ENCODE results near the gene NEMP1.
"Not testable (repeated sequence)": the region's sequence is repeated elsewhere in the genome, so short reads cannot be mapped to it uniquely, and the experiment has no call there.

NEMP1 gene

DNA sequence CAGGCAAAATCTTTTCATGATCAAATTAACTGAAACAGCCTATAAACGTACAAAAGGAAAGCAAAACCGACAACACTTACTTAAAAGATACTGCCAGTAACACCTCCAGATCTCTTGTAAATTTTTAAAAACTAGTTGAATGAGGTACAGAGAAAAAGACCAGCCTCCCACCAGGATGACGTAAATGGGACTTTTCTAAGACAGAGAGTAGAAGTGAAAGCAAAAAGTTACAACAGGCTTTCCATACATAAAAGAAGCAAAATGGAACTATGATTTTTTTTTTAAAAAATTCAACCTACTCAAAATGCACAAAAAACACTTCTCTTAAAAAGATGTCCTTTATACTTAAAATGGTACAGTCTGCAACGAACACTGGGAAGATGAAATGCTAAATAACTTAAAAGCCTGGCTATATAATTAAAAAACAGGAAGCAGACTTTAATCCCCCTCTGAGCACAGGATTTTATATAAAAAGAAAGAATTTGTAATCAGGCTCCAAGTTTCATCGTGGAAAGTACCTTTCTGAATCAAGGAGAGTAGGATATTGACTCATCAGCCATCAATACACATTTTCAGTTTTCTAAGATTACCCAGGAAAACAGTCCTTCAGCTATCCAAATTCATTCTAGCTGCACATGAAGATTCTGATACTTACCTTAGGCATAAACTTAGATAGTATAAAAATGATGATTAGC is 14.5 kb downstream of the NEMP1 start:
- DNase-seq (ENCODE audit: low read depth in 2 of 2), result no peak
- TF ChIP-seq, protein P1, sequence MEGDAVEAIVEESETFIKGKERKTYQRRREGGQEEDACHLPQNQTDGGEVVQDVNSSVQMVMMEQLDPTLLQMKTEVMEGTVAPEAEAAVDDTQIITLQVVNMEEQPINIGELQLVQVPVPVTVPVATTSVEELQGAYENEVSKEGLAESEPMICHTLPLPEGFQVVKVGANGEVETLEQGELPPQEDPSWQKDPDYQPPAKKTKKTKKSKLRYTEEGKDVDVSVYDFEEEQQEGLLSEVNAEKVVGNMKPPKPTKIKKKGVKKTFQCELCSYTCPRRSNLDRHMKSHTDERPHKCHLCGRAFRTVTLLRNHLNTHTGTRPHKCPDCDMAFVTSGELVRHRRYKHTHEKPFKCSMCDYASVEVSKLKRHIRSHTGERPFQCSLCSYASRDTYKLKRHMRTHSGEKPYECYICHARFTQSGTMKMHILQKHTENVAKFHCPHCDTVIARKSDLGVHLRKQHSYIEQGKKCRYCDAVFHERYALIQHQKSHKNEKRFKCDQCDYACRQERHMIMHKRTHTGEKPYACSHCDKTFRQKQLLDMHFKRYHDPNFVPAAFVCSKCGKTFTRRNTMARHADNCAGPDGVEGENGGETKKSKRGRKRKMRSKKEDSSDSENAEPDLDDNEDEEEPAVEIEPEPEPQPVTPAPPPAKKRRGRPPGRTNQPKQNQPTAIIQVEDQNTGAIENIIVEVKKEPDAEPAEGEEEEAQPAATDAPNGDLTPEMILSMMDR (IDR thresholded peaks at IDR 0.05; ENCODE audit: low read depth, low read length), result no peak
- H3K4me3 ChIP-seq (replicated peaks in 1 of 2; ENCODE audit: low read depth in 2 of 2, low read length in 2 of 2), result no peak overlapping the region

DNA sequence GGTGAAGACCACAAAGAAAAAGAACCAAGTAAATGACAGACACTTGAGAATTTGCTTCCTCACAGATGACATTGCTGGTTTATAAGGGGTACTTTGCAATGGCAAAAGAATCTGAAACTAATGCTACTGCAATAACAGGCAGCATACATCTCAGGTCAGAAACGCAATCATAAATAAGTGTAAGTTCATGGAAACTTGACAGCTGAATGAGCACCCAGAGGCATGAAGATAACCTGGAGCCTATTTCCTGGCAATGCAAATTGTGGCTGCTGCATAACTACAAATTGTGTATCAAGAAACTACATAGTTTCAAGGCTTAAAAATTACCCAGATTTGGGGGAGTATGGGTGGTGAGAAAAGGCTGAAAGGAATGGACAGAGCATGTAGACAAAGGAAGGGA is 20.1 kb downstream of the NEMP1 start:
- TF ChIP-seq, protein P1 (IDR thresholded peaks at IDR 0.05; ENCODE audit: low read depth, low read length), result no peak
- no peak for DNase-seq (ENCODE audit: low read depth in 2 of 2)
- H3K4me3 ChIP-seq (replicated peaks in 1 of 2; ENCODE audit: low read depth in 2 of 2, low read length in 2 of 2), result no peak overlapping the region

DNA sequence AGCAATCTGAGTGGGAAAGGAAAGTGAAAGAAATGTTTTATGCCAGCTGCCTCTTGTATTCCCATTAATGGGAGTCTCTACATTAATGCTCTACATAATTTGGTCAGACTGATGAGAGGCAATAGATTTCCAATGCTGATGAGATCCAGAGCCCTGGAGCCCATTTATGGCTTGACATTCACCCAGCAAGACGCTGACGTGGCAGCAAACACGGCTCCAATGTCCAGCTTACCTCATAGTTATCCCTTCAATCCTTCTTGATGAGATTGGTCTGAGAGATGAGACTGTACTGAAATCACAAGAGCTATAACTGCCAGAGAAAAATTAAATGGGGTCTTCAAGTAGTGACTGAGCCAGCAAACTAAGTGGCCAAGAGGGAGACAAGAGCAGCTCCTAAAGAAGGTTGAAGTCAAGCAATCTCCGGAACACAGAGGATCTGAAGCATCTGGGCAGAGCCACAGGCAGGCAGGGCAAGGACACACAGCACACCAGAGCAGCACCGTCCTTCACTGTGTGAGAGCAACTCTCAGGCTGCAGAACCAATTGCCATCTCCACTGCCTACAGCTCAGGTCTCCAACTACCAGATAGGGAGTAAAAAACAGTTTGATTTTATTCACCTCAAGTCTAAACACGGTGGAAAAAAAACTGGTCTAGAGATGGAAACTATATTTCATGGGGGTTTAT is 21.4 kb downstream of the NEMP1 start:
- no peak overlapping the region for H3K4me3 ChIP-seq (replicated peaks in 1 of 2; ENCODE audit: low read depth in 2 of 2, low read length in 2 of 2)
- DNase-seq (ENCODE audit: low read depth in 2 of 2), result no peak
- TF ChIP-seq, protein P1 (IDR thresholded peaks at IDR 0.05; ENCODE audit: low read depth, low read length), result no peak

DNA sequence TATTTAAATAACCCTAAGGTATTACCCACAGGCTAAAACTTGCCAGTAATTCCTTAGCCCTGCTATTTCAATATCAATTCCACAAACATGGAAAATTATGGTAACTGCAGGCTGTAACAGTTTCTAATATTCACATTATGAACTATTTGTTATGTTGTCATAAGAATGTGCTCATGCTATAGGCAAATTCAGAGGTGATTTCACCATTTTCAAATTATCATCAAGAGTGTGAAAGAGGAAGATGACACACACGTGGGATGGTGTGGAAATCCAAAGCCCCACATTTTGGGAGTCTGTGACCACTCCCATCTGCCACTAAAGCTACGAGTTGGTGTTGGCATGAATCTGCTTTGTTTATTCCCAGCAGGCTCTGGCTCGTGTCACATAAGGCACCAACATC is 22.8 kb downstream of the NEMP1 start:
- TF ChIP-seq, protein P1 (IDR thresholded peaks at IDR 0.05; ENCODE audit: low read depth, low read length), result no peak
- no peak for DNase-seq (ENCODE audit: low read depth in 2 of 2)

DNA sequence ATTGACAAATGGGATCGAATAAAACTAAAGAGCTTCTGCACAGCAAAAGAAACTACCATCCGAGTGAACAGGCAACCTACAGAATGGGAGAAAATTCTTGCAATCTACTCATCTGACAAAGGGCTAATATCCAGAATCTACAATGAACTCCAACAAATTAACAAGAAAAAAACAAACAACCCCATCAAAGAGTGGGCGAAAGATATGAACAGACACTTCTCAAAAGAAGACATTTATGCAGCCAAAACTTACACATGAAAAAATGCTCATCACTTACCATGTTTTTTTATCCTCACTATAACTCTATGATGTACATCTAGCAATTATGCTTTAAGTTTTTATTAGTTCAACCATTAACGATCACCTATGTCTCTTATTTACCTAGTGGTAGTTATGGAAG is 24.7 kb downstream of the NEMP1 start:
- DNase-seq (ENCODE audit: low read depth in 2 of 2); H3K4me3 ChIP-seq (replicated peaks in 1 of 2; ENCODE audit: low read depth in 2 of 2, low read length in 2 of 2): not testable (repeated sequence)

More for the DNA sequence above, 22.8 kb downstream of the NEMP1 start:
- no peak overlapping the region for H3K4me3 ChIP-seq (replicated peaks in 1 of 2; ENCODE audit: low read depth in 2 of 2, low read length in 2 of 2)

DNA sequence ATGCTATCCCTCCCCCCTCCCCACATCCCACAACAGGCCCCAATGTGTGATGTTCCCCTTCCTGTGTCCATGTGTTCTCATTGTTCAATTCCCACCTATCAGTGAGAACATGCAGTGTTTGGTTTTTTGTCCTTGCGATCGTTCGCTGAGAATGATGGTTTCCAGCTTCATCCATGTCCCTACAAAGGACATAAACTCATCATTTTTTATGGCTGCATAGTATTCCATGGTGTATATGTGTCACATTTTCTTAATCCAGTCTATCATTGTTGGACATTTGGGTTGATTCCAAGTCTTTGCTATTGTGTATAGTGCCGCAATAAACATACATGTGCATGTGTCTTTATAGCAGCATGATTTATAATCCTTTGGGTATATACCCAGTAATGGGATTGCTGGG is 25.4 kb downstream of the NEMP1 start:
- DNase-seq (ENCODE audit: low read depth in 2 of 2); H3K4me3 ChIP-seq (replicated peaks in 1 of 2; ENCODE audit: low read depth in 2 of 2, low read length in 2 of 2): not testable (repeated sequence)

DNA sequence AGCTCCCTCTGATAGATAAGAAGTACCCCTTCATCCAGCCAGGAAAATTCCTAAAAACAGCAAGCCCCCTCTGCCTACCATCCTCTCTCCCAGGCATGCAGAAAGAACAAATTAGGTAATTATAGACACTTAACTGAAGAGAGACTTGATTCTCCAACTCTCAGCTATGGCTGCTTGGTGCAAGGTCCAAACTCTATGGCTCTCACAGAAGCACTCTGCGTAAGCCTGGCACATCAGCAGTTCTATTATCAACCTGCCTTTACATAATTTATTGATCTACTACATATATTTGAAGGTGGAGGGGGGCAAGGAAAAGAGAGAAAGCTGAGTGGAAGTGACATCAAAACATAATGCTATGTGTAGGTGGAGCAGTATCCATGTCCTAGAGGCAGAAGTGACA is 27.6 kb downstream of the NEMP1 start:
- no peak overlapping the region for H3K4me3 ChIP-seq (replicated peaks in 1 of 2; ENCODE audit: low read depth in 2 of 2, low read length in 2 of 2)
- TF ChIP-seq, protein P1 (IDR thresholded peaks at IDR 0.05; ENCODE audit: low read depth, low read length), result no peak
- no peak for DNase-seq (ENCODE audit: low read depth in 2 of 2)

DNA sequence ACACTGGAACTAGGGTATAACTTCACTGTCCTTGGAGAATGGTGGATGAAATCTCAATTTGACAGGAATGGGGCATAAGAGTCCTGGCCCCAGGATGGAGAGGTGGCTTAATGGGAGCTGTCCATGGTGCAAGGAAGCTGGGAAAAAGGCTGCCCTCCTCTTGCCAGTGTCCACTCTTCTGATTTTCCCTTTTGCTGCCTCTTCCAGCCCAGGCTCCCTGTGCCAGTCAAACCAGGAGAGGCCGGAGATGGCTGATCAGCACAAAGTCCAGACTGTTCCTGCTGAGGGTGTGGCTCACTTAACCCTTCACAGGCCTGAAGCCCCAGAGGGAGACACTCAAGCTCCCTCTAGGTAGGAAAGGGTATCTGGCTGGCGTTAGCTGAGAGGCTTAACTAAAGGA is 28.7 kb downstream of the NEMP1 start, which contains the start of gene MYO1A:
Gene MYO1A, minus strand, starts transcription at position 240 of the 400 bp plus-strand sequence. CDS start 1,806 bp downstream, outside the sequence.
- TF ChIP-seq, protein P1 (IDR thresholded peaks at IDR 0.05; ENCODE audit: low read depth, low read length), result no peak
- peak; percentile 13 to 20 for DNase-seq (ENCODE audit: low read depth in 2 of 2)
- H3K4me3 ChIP-seq (replicated peaks in 1 of 2; ENCODE audit: low read depth in 2 of 2, low read length in 2 of 2), result no peak within 1 kb of the TSS
